HepG2 (cell line): ENCODE measurements around the gene SOST. TPM values are rescaled to one million over a fixed set of nuclear protein-coding genes. Genes with fewer than 3 reads are reported as not detected.

Experiments used
- ATF4 ChIP-seq, 2 experiments: fragments of 450-650 bp in 1 of 2; sonication (generic) in 1 of 2; formaldehyde crosslinking; IDR thresholded peaks; 2 replicates each; pipeline versions ENCODE4 v1.5.0 to v1.8.0; 2020 to 2022; ENCODE audit warnings: mild to moderate bottlenecking in 1 of 2, missing genetic modification reagents in 1 of 2
- CSRNP1 ChIP-seq: sonication (generic); formaldehyde crosslinking; IDR thresholded peaks from 2 replicates; pipeline ENCODE4 v1.8.1; 2023; ENCODE audit warnings: mild to moderate bottlenecking, missing genetic modification reagents
- HNF1A ChIP-seq, 2 experiments: sonication (generic) in 1 of 2; formaldehyde crosslinking in 1 of 2; IDR thresholded peaks; 2 replicates each; pipeline versions ENCODE4 v1.4.0 to v1.6.1; 2016 to 2020; ENCODE audit warnings: borderline replicate concordance in 1 of 2, low read depth in 1 of 2, mild to moderate bottlenecking in 1 of 2, missing genetic modification reagents in 1 of 2
- KDM3A ChIP-seq: IDR thresholded peaks from 2 replicates; pipeline ENCODE4 v1.6.1; 2018; ENCODE audit warnings: low read depth, missing compliant biosample characterization
- KLF13 ChIP-seq: sonication (generic); formaldehyde crosslinking; IDR thresholded peaks from 2 replicates; pipeline ENCODE4 v1.4.0; 2020; ENCODE audit warnings: mild to moderate bottlenecking, missing genetic modification reagents
- MBD4 ChIP-seq: IDR thresholded peaks from 2 replicates; pipeline ENCODE4 v1.6.1; 2012; ENCODE audit warnings: low read length, inconsistent platforms, borderline replicate concordance
- MEIS1 ChIP-seq: sonication (generic); formaldehyde crosslinking; IDR thresholded peaks from 2 replicates; pipeline ENCODE4 v1.9.0; 2021; ENCODE audit warnings: mild to moderate bottlenecking, missing genetic modification reagents, moderate library complexity, borderline replicate concordance
- RXRA ChIP-seq: sonication (generic); formaldehyde crosslinking; IDR thresholded peaks from 2 replicates; pipeline ENCODE4 v1.5.1; 2020; ENCODE audit warnings: missing genetic modification reagents
- SMARCE1 ChIP-seq: fragments of 450-650 bp; IDR thresholded peaks from 2 replicates; pipeline ENCODE4 v1.6.1; 2017; ENCODE audit warnings: borderline replicate concordance
- THAP7 ChIP-seq: sonication (generic); formaldehyde crosslinking; IDR thresholded peaks from 2 replicates; pipeline ENCODE4 v1.8.1; 2023; ENCODE audit warnings: mild to moderate bottlenecking, missing genetic modification reagents
- UBTF ChIP-seq: sonication (generic); formaldehyde crosslinking; IDR thresholded peaks from 2 replicates; pipeline ENCODE4 v1.4.0; 2020; ENCODE audit warnings: mild to moderate bottlenecking, missing genetic modification reagents
- ZNF136 ChIP-seq: sonication (generic); formaldehyde crosslinking; IDR thresholded peaks from 2 replicates; pipeline ENCODE4 v1.8.1; 2022; ENCODE audit warnings: low read depth, mild to moderate bottlenecking, moderate library complexity, missing genetic modification reagents
- ZNF253 ChIP-seq: sonication (generic); formaldehyde crosslinking; IDR thresholded peaks from 2 replicates; pipeline ENCODE4 v1.8.0; 2022; ENCODE audit warnings: mild to moderate bottlenecking, missing genetic modification reagents, borderline replicate concordance
- ZNF7 ChIP-seq: IDR thresholded peaks from 2 replicates; pipeline ENCODE4 v1.6.1; 2016; ENCODE audit warnings: missing biosample characterization, missing genetic modification reagents
- ZNF775 ChIP-seq: sonication (generic); formaldehyde crosslinking; IDR thresholded peaks from 2 replicates; pipeline ENCODE4 v1.4.0; 2020; ENCODE audit warnings: missing genetic modification reagents, mild to moderate bottlenecking, moderate library complexity, borderline replicate concordance
- ZNF792 ChIP-seq: IDR thresholded peaks from 2 replicates; pipeline ENCODE4 v1.6.1; 2016
- polyA plus RNA-seq, 8 experiments: library from polyadenylated mRNA; depleted of rRNA in 3 of 8; stranded (reverse) in 7 of 8; unstranded in 1 of 8; fragments of >200 nt; fragmentation: Illumina TruSeq in 4 of 8; extraction: Trizol in 4 of 8; gene quantifications; 2 replicates each; pipeline versions ENCODE4 v1.2.1 to v1.2.3, GENCODE V29; 2011 to 2016; ENCODE audit warnings: low read depth in 4 of 8, missing spikeins in 1 of 8, mixed read lengths in 1 of 8; ENCODE audit not compliant: insufficient read depth in 1 of 8
- total RNA-seq, 5 experiments: library from RNA; depleted of rRNA; stranded (reverse); fragments of >200 nt; fragmentation: Illumina TruSeq; extraction: Trizol; gene quantifications; 2 replicates each; pipeline ENCODE4 v1.2.3, GENCODE V29; 2016; ENCODE audit warnings: low read depth in 1 of 5

SOST gene
- total and polyA plus RNA-seq, 2 of the 13 experiments (the other 11 are each of a cell fraction or from before 2014, with no cell fraction given): not detected

GRCh38 chr17:43778337-43779144 is 19.9 kb upstream of the SOST start, which contains the start of gene DUSP3 (continued):
- TF ChIP-seq HNF1A (IDR thresholded peaks at IDR 0.05; ENCODE audit: low read depth) (no peak), HNF1A (CRISPR knock-in tag; IDR thresholded peaks at IDR 0.05; ENCODE audit: borderline replicate concordance) (peak; percentile 80; the same call in 1 of the 2 replicates), ZNF136 (no peak), ZNF792 (CRISPR knock-in tag) (peak; percentile 22; the same call in 1 of the 2 replicates), ATF4 (CRISPR knock-in tag; IDR thresholded peaks at IDR 0.05) (no peak), THAP7 (CRISPR knock-in tag) (no peak; the same call in 1 of the 2 replicates), CSRNP1 (peak; percentile 18; the same call in 1 of the 2 replicates), KDM3A (CRISPR knock-in tag) (peak; percentile 88), UBTF (CRISPR knock-in tag) (peak; percentile 89), MEIS1 (peak; percentile 50), KLF13 (peak; percentile 90; the same call in 1 of the 2 replicates), MBD4 (no peak), SMARCE1 (no peak), ZNF7 (CRISPR knock-in tag) (peak; percentile 5; the same call in 1 of the 2 replicates), ZNF775 (CRISPR knock-in tag) (no peak), ZNF253 (CRISPR knock-in tag) (peak; percentile 88; the same call in 1 of the 2 replicates), RXRA (CRISPR knock-in tag) (no peak; the same call in 1 of the 2 replicates)
